Activated T-cell treated with anti-CD3 and anti-CD28 coated beads, Interleukin-2, amount 50 U/mL, for 4 hours (primary cell): ENCODE data around the gene PTAFR. TPM values are rescaled to one million over a fixed set of nuclear protein-coding genes. Genes with fewer than 3 reads are reported as not detected.

ENCODE experiments used
- ATAC-seq, 2 donors: fragments of 200-7000 bp; cut with Tn5 transposase; one replicate each; pipeline ENCODE4 v1.10.0; 2021
- DNase-seq: peaks from one replicate; pipeline ENCODE4 v3.0.0-alpha.2; 2020
- H3K27me3 Mint-ChIP-seq: one replicate; pipeline ENCODE4 v1.8.0; 2021; ENCODE audit warnings: low read depth, mixed read lengths
- H3K36me3 Mint-ChIP-seq: one replicate; pipeline ENCODE4 v1.8.0; 2022; ENCODE audit warnings: mixed read lengths; ENCODE audit not compliant: insufficient read depth
- H3K4me1 Mint-ChIP-seq: one replicate; pipeline ENCODE4 v1.8.0; 2021; ENCODE audit warnings: low read depth, mixed read lengths
- H3K4me3 Mint-ChIP-seq: one replicate; pipeline ENCODE4 v1.8.0; 2021; ENCODE audit warnings: mild to moderate bottlenecking, moderate library complexity, mixed read lengths
- H3K9me3 Mint-ChIP-seq: one replicate; pipeline ENCODE4 v1.8.0; 2021; ENCODE audit warnings: mixed read lengths
- total RNA-seq, 3 donors: library from RNA; stranded (reverse); gene quantifications; one replicate each; pipeline ENCODE4 v1.2.1, GENCODE V29; 2021

The PTAFR gene
- total RNA-seq, 3 donors from 2014 or later: 0.96 to 3.4 (median 1.3) TPM

DNA sequence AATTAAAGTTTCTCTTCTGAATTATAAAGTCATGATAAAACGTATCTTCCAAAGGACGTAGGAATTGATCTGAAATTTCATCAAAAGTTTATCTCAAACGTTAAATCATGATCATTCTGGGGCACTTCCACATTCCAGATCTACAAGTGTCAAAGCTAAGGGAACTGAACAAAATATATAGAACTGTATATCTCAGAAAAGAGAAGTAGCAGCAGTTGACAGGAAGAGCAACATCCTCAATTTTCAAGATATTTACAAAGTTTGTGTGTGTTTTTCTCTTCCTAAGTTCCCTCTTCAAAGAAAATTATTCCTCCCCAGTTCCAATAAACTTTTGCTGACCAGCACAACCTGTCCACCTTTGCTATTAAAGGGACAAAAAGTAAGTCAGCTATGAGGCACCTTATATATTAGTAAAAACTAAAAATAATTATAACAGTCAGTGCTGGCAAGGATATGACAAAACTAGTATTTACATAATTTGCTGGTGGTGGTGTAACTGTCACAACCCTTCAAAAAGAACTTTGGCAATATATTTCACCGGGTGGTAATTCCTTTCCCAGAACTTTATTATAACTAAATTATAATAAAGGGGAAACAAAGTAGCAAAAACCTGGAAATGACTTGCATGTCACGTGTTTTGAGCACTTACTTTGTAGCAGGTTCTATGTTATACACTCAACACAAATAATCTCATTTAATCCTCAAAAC, 49.6 kb downstream of the PTAFR start:
- ATAC-seq: no peak
- DNase-seq: no peak
- Mint-ChIP-seq H3K4me1 (no peaks in the 10 kb centered on the region), H3K9me3 (no peaks in the 10 kb centered on the region), H3K27me3 (peaks cover 7% of the 10 kb centered on the region), H3K4me3 (no peak overlapping the region), H3K36me3 (no peaks in the 10 kb centered on the region)

DNA sequence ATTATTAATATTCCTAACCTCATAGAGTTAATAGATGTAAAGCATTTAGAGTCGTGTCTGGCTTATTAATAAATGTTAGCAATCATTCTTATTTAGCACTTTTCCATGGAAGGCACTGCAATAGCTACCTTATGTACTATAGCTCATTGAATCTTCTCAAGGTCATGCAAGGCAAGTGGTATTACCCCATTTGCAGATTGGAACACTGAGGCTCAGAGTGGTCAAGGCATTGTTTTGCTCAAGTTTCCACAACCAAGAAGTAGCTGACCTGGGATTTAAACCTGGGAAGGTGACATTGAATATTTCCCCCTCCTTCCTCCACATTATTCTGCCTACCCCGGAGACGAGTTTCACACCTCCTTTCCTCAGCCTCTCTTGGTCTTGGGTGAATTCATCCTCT, 50.3 kb downstream of the PTAFR start:
- peaks cover 7% of the 10 kb centered on the region for H3K27me3 Mint-ChIP-seq
- H3K4me3 Mint-ChIP-seq: no peak overlapping the region
- ATAC-seq (no peak), DNase-seq (no peak)
- no peaks in the 10 kb centered on the region for H3K4me1 Mint-ChIP-seq
- H3K36me3 Mint-ChIP-seq: no peaks in the 10 kb centered on the region
- no peaks in the 10 kb centered on the region for H3K9me3 Mint-ChIP-seq

DNA sequence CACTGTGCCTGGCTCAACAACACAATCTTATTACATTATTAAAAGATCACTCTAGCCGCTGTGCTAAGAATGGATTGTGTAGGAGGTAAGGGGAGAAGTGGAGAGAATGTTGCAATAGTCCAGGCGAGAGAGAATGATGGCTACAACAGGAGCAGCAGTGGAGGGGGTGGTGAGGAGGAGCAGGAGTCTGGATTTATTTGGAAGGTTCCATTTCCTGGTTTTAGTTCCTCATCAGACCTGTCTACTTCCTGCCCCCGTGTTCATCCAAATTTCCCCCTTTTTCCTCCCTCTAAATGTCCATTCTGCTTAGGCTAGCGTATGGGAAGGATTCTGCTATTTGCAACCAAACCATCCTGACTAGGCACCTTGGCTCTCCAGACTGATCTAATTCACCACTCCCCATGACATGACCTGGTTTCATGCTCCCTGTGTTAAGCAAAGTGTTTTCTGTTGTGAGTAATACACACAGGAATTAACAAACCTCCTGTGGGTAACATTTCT, 53.0 kb downstream of the PTAFR start:
- H3K4me1 Mint-ChIP-seq: no peaks in the 10 kb centered on the region
- H3K27me3 Mint-ChIP-seq: peaks cover 7% of the 10 kb centered on the region
- no peaks in the 10 kb centered on the region for H3K36me3 Mint-ChIP-seq
- no peaks in the 10 kb centered on the region for H3K9me3 Mint-ChIP-seq
- ATAC-seq (no peak), DNase-seq (no peak)
- no peak overlapping the region for H3K4me3 Mint-ChIP-seq

DNA sequence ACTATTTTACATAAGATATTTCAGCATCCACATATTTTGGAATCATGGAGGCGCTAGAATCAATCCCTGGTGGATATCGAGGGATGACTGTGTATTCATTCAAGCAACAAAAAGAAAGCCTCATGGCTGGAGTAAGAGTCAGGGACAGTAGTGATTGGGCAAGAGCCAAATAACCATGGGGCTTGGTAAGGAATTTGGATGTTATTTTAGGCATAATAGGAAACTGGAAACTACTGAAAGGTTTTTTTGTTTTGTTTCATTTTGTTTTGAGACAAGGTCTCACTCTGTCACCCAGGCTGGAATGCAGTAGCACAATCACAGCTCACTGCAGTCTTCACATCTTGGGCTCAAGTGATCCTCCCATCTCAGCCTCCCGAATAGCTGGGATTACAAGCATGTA, 54.3 kb downstream of the PTAFR start:
- H3K27me3 Mint-ChIP-seq: peaks cover 4% of the 10 kb centered on the region
- H3K4me3 Mint-ChIP-seq: no peak overlapping the region

DNA sequence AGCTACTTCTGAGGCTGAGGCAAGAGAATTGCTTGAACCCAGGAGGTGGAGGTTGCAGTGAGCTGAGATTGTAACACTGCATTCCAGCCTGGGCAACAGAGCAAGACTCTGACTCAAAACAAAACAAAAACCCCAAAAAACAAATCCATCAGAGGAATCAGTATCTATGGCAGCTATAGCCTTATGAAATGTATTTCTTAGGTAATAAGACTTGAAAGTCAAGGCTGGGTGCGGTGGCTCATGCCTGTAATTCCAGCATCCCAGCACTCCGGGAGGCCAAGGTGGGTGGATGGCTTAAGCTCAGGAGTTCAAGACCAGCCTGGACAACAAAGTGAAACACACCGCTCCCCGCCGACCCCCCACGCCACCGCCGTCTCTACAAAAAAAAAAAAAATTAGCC, 56.9 kb downstream of the PTAFR start:
- DNase-seq (no peak), ATAC-seq (no peak)
- Mint-ChIP-seq H3K36me3 (no peaks in the 10 kb centered on the region), H3K27me3 (no peaks in the 10 kb centered on the region), H3K4me3 (no peak overlapping the region), H3K4me1 (peaks cover 9% of the 10 kb centered on the region), H3K9me3 (no peaks in the 10 kb centered on the region)

More for the DNA sequence above, 54.3 kb downstream of the PTAFR start:
- DNase-seq (no peak), ATAC-seq (no peak)
- H3K36me3 Mint-ChIP-seq: no peaks in the 10 kb centered on the region
- no peaks in the 10 kb centered on the region for H3K9me3 Mint-ChIP-seq
- H3K4me1 Mint-ChIP-seq: no peaks in the 10 kb centered on the region

DNA sequence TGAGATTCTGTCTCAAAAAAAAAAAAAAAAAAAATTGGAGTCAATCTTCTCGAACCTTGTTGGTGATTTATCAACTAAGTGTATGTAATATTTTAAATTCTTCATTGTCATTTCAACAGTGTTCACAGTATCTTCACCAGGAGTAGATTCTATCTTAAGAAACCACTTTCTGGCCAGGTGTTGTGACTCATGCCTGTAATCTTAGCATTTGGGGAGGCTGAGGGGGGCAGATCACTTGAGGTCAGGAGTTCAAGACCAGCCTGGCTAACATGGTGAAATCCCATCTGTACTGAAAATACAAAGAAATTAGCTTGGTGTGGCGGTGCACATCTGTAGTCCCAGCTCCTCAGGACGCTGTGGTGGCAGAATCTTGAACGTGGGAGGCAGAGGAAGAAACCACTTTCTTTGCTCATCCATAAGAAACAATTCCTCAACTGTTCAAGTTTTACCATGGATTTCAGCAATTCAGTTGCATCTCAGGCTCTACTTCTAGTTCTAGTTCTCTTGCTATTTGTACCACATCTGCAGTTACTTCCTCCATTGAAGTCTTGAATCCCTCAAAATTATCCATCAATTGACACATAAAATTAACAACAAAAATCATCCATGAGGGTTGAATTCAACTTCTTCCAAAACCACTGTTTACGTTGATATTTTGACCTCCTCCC, 57.7 kb downstream of the PTAFR start:
- ATAC-seq (no peak), DNase-seq (no peak)
- peaks cover 12% of the 10 kb centered on the region for H3K4me1 Mint-ChIP-seq
- H3K4me3 Mint-ChIP-seq: no peak overlapping the region
- no peaks in the 10 kb centered on the region for H3K36me3 Mint-ChIP-seq
- H3K27me3 Mint-ChIP-seq: no peaks in the 10 kb centered on the region
- H3K9me3 Mint-ChIP-seq: no peaks in the 10 kb centered on the region

DNA sequence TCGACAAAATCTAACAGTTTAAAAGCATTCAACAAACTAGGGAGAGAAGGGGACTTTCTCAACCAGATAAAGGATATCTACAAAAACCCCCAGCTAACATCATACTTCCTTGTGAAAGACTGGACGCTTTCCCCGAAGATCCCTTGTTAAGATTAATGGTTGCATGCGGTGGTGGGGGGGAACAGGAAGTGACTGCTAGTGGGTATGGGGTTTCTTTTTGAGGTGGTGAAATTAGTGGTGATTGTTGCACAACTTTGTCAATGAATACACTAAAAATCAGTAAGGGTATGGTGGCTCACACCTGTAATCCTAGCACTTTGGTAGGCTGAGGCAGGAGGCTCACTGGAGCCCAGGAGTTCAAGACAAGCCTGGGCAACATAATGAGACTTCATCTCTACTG, 61.2 kb downstream of the PTAFR start:
- ATAC-seq: peak; percentile 63 to 90
- no peaks in the 10 kb centered on the region for H3K27me3 Mint-ChIP-seq
- H3K4me3 Mint-ChIP-seq: no peak overlapping the region
- no peaks in the 10 kb centered on the region for H3K36me3 Mint-ChIP-seq
- H3K9me3 Mint-ChIP-seq: no peaks in the 10 kb centered on the region
- DNase-seq: no peak
- peaks cover 14% of the 10 kb centered on the region for H3K4me1 Mint-ChIP-seq

DNA sequence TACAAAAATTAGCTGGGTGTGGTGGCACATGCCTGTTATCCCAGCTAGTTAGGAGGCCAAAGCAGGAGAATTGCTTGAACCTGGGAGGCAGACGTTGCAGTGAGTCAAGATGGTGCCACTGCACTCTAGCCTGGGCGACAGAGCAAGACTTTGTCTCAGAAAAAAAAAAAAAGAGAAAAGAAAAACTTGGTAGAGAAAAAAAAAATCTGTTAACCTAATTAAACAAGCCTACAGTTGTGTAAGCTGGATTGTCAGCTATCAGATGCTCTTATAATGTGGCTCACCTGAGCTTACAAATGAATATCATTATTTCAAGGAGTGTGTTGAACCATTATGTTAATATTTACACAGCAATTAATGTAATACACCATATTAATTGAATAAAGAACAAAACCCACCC, 61.6 kb downstream of the PTAFR start:
- ATAC-seq: no peak
- DNase-seq: no peak
- Mint-ChIP-seq H3K9me3 (no peaks in the 10 kb centered on the region), H3K4me1 (peaks cover 14% of the 10 kb centered on the region), H3K36me3 (no peaks in the 10 kb centered on the region), H3K27me3 (no peaks in the 10 kb centered on the region), H3K4me3 (no peak overlapping the region)

DNA sequence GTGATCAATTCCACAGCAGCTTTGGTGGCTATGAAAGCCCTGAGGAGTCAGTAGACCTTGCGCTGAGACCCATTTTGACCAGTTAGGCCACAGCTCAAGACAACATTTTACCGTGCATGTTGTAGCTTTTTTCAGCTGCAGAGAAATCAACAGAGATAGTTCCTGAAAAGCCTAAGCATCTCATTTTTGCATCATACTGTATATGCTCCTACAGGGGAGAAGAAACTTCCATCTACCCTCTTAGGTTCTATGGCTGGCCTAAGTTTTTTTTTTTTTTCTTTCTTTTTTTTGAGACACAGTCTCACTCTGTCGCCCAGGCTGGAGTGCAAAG, 63.3 kb downstream of the PTAFR start:
- ATAC-seq: no peak
- DNase-seq: no peak
- peaks cover 14% of the 10 kb centered on the region for H3K4me1 Mint-ChIP-seq
- no peaks in the 10 kb centered on the region for H3K27me3 Mint-ChIP-seq
- no peak overlapping the region for H3K4me3 Mint-ChIP-seq
- H3K9me3 Mint-ChIP-seq: no peaks in the 10 kb centered on the region
- H3K36me3 Mint-ChIP-seq: no peaks in the 10 kb centered on the region

DNA sequence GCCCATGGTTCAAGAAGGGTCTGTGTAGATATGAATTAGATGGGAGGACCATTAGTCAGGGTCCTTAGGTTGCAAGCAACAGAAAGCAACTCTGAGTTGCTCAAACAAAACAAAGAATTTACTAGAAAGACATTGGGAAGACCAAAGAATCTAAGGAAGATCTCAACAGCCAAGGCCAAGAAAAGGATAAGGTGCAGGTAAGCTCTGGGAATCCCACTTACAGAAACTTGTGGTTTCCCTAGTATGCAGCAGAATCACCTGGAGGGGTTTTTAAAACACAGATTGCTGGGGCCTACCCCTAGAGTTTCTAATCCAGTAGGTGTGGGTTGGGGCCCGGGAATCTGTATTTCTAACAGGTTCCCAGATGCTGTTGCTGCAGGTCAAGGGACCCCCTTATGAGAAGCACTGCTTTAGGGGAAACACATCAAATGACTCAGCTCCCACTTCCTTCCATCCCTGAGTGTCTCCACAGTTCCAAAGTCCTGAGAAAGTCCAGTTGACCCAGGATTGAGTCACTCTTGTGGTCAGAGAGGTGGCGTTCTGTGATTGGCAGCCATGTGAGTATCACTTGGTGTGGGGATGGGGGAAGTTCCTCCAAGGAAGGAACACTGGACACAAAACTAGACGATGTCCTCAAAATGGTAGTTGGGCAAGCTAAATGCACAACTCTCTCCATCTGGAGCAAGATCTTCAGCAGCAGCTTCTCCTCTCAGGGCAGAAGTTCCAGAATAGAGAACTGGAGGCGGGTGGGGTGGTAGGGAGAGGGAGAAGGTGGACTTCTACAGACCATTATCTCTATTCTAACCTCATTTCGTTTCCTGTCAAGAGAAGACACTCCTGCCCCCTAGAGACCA, 63.9 kb downstream of the PTAFR start:
- H3K27me3 Mint-ChIP-seq: no peaks in the 10 kb centered on the region
- H3K4me1 Mint-ChIP-seq: peaks cover 14% of the 10 kb centered on the region
- no peaks in the 10 kb centered on the region for H3K9me3 Mint-ChIP-seq
- no peaks in the 10 kb centered on the region for H3K36me3 Mint-ChIP-seq
- no peak overlapping the region for H3K4me3 Mint-ChIP-seq
- no peak for ATAC-seq
- no peak for DNase-seq

DNA sequence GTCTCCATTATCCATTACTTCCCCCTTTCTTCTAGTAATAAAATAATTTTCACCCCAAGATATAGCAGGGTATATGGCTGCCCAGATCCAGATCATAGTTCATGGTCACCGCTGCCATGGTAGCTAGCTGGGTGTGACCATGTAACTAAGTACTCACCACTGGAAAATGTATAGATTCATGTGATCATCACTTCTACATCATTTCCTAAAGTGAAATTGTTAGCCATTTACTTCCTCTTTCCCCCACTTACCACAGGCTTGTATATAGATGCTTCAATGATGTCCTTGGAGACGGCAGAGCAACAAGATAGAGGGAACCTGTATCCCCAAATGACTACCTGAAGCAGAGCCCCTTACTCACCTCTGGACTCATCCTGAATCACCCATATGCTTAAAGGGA, 65.3 kb downstream of the PTAFR start:
- no peaks in the 10 kb centered on the region for H3K36me3 Mint-ChIP-seq
- DNase-seq: no peak
- no peaks in the 10 kb centered on the region for H3K27me3 Mint-ChIP-seq
- no peak for ATAC-seq
- H3K4me3 Mint-ChIP-seq: no peak overlapping the region
- peaks cover 11% of the 10 kb centered on the region for H3K4me1 Mint-ChIP-seq
- no peaks in the 10 kb centered on the region for H3K9me3 Mint-ChIP-seq

DNA sequence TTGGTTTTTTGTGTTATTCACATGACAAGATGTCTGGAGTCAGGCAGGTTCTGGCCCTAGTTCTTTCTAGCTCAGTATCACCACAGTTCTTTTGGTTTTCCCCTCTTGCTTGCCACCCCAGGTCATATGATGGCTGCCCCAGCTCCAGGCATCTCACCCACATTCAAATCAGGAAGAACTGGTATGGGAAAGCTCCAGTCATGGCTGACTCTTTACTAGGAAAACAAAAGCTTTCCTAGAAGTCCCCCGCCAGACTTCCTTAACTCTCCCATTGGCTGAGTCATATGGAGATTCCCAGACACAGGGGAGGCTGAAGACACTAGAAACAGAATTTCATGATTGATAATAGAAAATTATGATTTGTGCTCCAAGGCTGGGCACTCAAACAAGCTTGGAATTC, 65.9 kb downstream of the PTAFR start:
- H3K9me3 Mint-ChIP-seq: no peaks in the 10 kb centered on the region
- no peak for DNase-seq
- H3K36me3 Mint-ChIP-seq: no peaks in the 10 kb centered on the region
- H3K27me3 Mint-ChIP-seq: no peaks in the 10 kb centered on the region
- no peak overlapping the region for H3K4me3 Mint-ChIP-seq
- no peak for ATAC-seq
- H3K4me1 Mint-ChIP-seq: peaks cover 11% of the 10 kb centered on the region

DNA sequence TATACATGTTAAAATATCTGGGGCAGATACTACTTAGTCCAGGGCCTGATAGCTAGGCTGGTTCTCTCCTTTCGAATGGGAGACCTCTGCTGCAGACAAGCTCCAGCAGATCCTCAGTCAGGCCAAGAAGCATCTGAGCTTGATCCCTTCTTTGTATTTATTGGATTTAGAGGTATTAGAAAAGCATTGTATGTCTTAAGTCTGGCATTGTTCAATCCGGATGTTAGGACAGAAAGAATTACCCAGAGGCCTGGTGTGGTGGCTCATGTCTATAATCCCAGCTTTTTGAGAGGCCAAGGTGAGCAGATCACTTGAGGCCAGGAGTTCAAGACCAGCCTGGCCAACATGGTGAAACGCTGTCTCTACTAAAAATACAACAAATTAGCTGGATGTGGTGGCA, 66.9 kb downstream of the PTAFR start:
- Mint-ChIP-seq H3K9me3 (no peaks in the 10 kb centered on the region), H3K36me3 (no peaks in the 10 kb centered on the region), H3K27me3 (no peaks in the 10 kb centered on the region), H3K4me3 (no peak overlapping the region), H3K4me1 (peaks cover 5% of the 10 kb centered on the region)
- DNase-seq (no peak), ATAC-seq (no peak)

DNA sequence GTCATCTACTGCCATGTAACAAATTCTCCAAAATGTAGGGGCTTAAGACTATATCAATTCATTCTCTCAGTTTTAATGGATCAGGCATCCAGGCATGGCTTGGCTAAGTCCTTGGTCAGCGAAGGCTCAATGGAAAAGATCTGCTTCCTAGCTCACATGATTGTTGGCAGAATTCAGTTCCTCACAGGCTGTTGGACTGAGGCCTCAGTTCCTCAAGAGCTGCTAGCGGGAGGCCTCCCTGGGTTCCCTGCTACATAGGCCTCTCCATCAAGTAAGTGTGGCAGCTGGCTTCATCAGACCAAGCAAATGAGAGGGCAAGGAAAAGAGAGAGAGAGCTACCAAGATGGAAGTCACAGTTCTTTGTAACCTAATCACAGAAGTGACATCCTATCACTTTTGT, 68.5 kb downstream of the PTAFR start:
- Mint-ChIP-seq H3K4me3 (no peak overlapping the region), H3K27me3 (no peaks in the 10 kb centered on the region), H3K9me3 (no peaks in the 10 kb centered on the region), H3K4me1 (peaks cover 2% of the 10 kb centered on the region), H3K36me3 (no peaks in the 10 kb centered on the region)
- no peak for ATAC-seq
- no peak for DNase-seq
